Fibroblast of lung (primary cell): ENCODE data around the gene MYOM3. TPM values are rescaled to one million over a fixed set of nuclear protein-coding genes. Genes with fewer than 3 reads are reported as not detected.
A peak's percentile ranks its signal among the peaks of the same experiment; 100 is the strongest.

Experiments used
- DNase-seq, 2 donors: peaks; one replicate each; pipeline versions ENCODE4 v3.0.0 to v3.0.0-alpha.2; 2010; ENCODE audit warnings: low read depth in 2 of 2
- H2AFZ ChIP-seq: 2 replicates; pipeline ENCODE4 v1.5.1; 2012; ENCODE audit warnings: low read length, control low read depth, inconsistent platforms
- H3K27ac ChIP-seq: 2 replicates; pipeline ENCODE4 v1.5.1; 2011; ENCODE audit warnings: low read length, control low read depth; ENCODE audit not compliant: insufficient read depth
- H3K27me3 ChIP-seq: 2 replicates; pipeline ENCODE4 v1.5.1; 2011; ENCODE audit warnings: mild to moderate bottlenecking, low read length; ENCODE audit not compliant: control insufficient read depth, insufficient read depth
- H3K36me3 ChIP-seq: 2 replicates; pipeline ENCODE4 v1.5.1; 2011; ENCODE audit warnings: low read length; ENCODE audit not compliant: control insufficient read depth, insufficient read depth
- H3K4me1 ChIP-seq: 2 replicates; pipeline ENCODE4 v1.5.1; 2011; ENCODE audit warnings: low read length; ENCODE audit not compliant: control insufficient read depth, insufficient read depth; ENCODE audit errors: extremely low read depth
- H3K4me2 ChIP-seq: 2 replicates; pipeline ENCODE4 v1.5.1; 2011; ENCODE audit warnings: low read length, control low read depth; ENCODE audit not compliant: insufficient read depth; ENCODE audit errors: extremely low read depth
- H3K4me3 ChIP-seq, 4 experiments: fragments of 200-600 bp in 1 of 4; sonication (generic) in 1 of 4; replicated peaks in 1 of 4; 2 replicates each; pipeline ENCODE4 v1.5.1; 2011 to 2016; ENCODE audit warnings: low read length in 4 of 4, low read depth in 3 of 4, mild to moderate bottlenecking in 3 of 4, control low read depth in 2 of 4, inconsistent platforms in 1 of 4, mixed read lengths in 1 of 4; ENCODE audit not compliant: insufficient read depth in 1 of 4; ENCODE audit errors: control extremely low read depth in 1 of 4
- H3K79me2 ChIP-seq: 2 replicates; pipeline ENCODE4 v1.5.1; 2012; ENCODE audit warnings: mild to moderate bottlenecking, low read length, inconsistent platforms; ENCODE audit not compliant: control insufficient read depth, insufficient read depth
- H3K9ac ChIP-seq: 2 replicates; pipeline ENCODE4 v1.5.1; 2011; ENCODE audit warnings: mild to moderate bottlenecking, low read length, control low read depth; ENCODE audit not compliant: insufficient read depth
- H3K9me3 ChIP-seq: 2 replicates; pipeline ENCODE4 v1.5.1; 2012; ENCODE audit warnings: low read depth, low read length; ENCODE audit not compliant: control insufficient read depth, insufficient read depth
- H4K20me1 ChIP-seq: 2 replicates; pipeline ENCODE4 v1.5.1; 2011; ENCODE audit warnings: low read length; ENCODE audit not compliant: control insufficient read depth, insufficient read depth; ENCODE audit errors: extremely low read depth
- CTCF ChIP-seq, 2 donors: IDR thresholded peaks in 1 of 2; conservative IDR thresholded peaks in 1 of 2; 1 replicate in 1 of 2; 2 replicates in 1 of 2; pipeline ENCODE4 v1.5.1; 2011 to 2012; ENCODE audit warnings: low read length in 2 of 2, control low read depth in 1 of 2, inconsistent platforms in 1 of 2, low read depth in 1 of 2, mild to moderate bottlenecking in 1 of 2
- EZH2 ChIP-seq: IDR thresholded peaks from 2 replicates; pipeline ENCODE4 v1.5.1; 2012; ENCODE audit warnings: low read length, control low read depth, mild to moderate bottlenecking; ENCODE audit errors: missing control alignments
- polyA plus RNA-seq, 2 donors: library from polyadenylated mRNA; depleted of rRNA in 1 of 2; stranded (reverse) in 1 of 2; unstranded in 1 of 2; fragments of >200 nt; gene quantifications; 2 replicates each; pipeline ENCODE4 v1.2.1, GENCODE V29; 2011 to 2012; ENCODE audit warnings: missing spikeins in 1 of 2
- total RNA-seq: library from RNA; depleted of rRNA; stranded (reverse); fragments of >200 nt; gene quantifications from 2 replicates; pipeline ENCODE4 v1.2.1, GENCODE V29; 2014

The MYOM3 gene
- total and polyA plus RNA-seq, 2 donors (not counting 1 experiment from before 2014, with no cell fraction given), result not detected

DNA sequence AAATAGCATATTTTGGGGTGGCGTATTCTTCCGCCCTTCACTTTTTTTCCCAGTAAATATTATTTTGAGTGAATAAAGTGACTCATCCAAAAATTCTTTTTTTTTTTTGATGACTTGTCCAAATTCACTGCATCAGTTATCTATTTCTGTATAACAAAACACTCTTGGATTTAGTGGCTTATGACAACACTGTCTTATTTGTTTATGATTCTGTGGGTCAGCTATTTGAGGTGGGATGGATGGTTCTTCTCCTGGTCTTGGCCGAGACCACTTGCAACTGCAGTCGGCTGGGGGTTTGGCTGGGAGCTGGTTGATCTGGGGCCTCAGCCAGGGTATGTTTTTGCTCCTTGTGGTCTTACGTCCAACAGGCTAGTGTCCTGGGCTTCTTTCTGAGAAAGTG, 91.9 kb downstream of the MYOM3 start:
- peak; percentile 73 to 82 for DNase-seq
- H3K27ac ChIP-seq, result peak overlapping the region; percentile 96
- peaks cover 24% of the 10 kb centered on the region for H3K4me1 ChIP-seq
- H3K4me3 ChIP-seq, result no peak overlapping the region
- no peaks in the 10 kb centered on the region for H3K9me3 ChIP-seq
- TF ChIP-seq EZH2 (no peak), CTCF (conservative IDR thresholded peaks at IDR 0.05 in 1 of 2, IDR thresholded peaks at IDR 0.05 in 1 of 2; ENCODE audit: low read depth in 1 of 2, low read length in 2 of 2) (no peak)
- no peaks in the 10 kb centered on the region for H3K79me2 ChIP-seq
- H2AFZ ChIP-seq, result no peak overlapping the region
- H3K9ac ChIP-seq, result no peak overlapping the region
- no peak overlapping the region for H3K4me2 ChIP-seq
- no peaks in the 10 kb centered on the region for H3K27me3 ChIP-seq
- no peaks in the 10 kb centered on the region for H3K36me3 ChIP-seq
- H4K20me1 ChIP-seq, result no peaks in the 10 kb centered on the region

DNA sequence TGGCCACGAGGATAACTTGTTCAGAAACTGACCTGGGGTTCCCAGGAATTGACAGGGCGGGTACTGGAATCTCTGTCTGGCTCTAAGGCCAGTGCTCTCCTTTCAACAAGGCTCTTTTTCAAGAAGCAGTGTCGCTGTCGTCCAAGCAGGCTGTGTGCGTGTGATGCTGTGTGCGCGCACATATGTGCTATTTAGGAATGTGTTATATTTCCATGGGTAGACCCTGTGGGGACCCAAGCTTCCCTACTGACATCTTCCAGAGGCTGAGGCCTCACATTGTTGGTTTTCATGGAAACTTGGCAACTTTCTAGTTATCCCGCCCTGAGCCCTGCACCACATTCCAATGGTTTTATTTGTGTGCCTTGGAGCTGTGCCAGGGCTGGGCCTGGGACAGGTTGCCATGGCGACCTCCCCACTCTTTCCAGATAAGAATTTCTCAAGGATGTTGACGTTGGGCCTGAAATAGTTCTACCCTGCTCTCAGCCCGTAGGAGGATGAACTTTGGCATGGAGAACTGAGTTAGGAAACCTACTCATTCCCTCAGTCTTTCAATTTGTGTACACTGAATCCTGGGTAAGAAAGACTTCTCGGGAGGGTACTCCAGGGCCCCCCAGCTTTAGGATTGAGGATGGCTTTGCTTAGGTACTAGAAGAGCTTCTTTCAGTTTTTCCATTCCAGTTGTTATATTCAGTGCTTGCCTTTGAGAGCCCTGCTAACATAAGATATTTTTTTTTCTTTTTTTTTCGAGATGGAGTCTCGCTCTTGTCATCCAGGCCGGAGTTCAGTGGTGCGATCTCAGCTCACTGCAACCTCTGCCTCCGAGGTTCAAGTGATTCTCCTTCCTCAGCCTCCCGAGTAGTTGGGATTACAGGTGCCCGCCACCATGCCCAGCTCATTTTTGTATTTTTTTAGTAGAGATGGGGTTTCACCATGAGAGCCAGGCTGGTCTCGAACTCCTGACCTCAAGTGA, 93.0 kb downstream of the MYOM3 start:
- H2AFZ ChIP-seq, result peak overlapping the region; percentile 48
- H3K79me2 ChIP-seq, result no peaks in the 10 kb centered on the region
- no peaks in the 10 kb centered on the region for H3K9me3 ChIP-seq
- peak overlapping the region in 1 of 4 experiments; percentile 19 for H3K4me3 ChIP-seq
- H3K36me3 ChIP-seq, result no peaks in the 10 kb centered on the region
- no peaks in the 10 kb centered on the region for H4K20me1 ChIP-seq
- peak; percentile 99 to 100 for DNase-seq
- peak overlapping the region; percentile 96 for H3K27ac ChIP-seq
- peak overlapping the region; percentile 62 for H3K4me2 ChIP-seq
- no peaks in the 10 kb centered on the region for H3K27me3 ChIP-seq
- H3K9ac ChIP-seq, result peak overlapping the region; percentile 47
- TF ChIP-seq EZH2, result no peak
- TF ChIP-seq CTCF (conservative IDR thresholded peaks at IDR 0.05 in 1 of 2, IDR thresholded peaks at IDR 0.05 in 1 of 2; ENCODE audit: low read depth in 1 of 2, low read length in 2 of 2), result no peak
- H3K4me1 ChIP-seq, result peaks cover 24% of the 10 kb centered on the region
